Retina (tissue), 1 donor: Measurements from ENCODE around the gene QRFP.

Experiments used
- DNase-seq: peaks from one replicate; pipeline ENCODE4 v3.0.0-alpha.2; 2016

QRFP gene, protein sequence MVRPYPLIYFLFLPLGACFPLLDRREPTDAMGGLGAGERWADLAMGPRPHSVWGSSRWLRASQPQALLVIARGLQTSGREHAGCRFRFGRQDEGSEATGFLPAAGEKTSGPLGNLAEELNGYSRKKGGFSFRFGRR

DNA sequence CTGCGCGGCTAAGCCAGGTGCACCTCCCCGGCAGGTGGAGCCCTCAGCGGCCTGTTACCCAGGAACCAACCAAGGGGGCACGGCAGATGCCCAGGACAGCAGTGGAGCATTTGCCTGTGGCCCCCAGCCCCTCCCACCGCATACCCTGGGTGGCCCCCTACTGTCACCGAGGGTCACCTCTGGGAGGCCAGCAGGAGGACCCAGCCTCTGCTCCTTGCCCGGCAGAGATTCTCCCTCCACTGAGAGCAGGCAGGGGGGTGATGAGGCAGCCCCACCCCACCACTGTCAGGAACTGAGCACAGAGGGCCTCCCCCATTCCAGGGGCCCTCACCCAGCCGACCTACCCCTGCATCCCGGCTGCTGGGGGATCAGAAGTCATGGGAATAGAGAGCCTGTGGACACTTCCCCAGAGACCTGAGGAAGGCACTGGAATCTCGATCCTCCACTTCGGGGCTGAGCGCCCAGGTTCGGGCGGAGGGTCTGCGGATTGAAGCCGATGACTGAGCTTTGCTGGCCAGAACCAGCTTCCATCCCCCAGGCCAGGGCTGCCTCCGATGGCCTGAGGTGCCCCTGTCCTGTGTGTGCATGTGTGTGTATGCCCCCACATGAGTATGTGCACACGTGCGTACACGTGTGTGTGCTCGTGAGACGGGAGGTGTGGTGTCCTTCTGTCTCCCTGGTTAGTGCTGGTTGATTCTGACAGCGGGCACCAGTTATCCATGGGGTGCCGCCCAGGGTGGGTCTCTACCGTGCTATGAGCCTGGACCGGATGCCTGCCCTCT, at the start of gene QRFP:
QRFP (minus strand) TSS at position 580 of the 782 bp plus-strand sequence. CDS start 2,974 bp downstream, outside the sequence.
- no peak for DNase-seq

DNA sequence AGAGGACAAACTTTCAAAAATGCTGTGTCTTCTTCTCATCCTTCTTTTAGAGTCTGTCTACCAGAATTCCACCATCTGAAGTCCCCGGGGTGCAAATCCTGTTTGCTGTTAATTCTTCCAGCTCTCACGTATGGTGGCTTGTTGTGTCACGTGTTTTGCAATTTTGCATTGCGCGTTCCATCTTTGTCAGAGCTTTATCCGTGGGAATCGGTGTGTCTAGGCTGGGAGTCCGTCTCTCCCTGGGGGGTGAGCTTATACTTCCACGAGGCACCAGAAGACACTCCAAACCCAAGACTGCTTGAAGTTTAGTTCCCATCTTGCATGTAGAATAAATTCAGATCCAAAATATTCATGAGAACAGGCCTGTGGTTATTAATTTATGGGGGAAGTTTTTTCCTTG, 48.6 kb upstream of the QRFP start:
- DNase-seq: no peak

DNA sequence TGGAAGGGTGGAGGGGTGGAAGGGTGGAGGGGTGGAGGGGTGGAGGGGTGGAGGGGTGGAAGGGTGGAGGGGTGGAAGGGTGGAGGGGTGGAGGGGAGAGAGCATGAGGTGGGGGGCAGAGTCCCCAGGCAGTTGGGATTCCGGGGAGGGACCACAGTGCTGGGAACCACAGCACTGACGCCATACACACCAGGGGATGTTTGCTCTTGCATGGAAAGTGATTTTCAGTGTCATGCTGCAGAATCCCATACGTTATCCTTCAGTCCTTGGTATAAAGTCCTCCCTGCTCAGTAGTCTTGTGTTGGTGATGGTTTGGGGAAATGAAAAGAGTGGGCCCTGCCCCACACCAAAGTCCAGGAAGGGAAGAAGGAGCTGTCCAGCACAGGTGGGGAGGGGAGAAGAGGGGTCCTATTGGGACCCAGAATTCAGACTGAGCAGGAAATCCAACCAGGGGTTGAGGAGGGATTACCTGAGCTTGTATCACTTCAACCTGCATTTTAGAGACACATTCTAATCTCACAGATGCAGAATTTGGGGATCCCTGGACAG, 48.0 kb upstream of the QRFP start:
- no peak for DNase-seq

DNA sequence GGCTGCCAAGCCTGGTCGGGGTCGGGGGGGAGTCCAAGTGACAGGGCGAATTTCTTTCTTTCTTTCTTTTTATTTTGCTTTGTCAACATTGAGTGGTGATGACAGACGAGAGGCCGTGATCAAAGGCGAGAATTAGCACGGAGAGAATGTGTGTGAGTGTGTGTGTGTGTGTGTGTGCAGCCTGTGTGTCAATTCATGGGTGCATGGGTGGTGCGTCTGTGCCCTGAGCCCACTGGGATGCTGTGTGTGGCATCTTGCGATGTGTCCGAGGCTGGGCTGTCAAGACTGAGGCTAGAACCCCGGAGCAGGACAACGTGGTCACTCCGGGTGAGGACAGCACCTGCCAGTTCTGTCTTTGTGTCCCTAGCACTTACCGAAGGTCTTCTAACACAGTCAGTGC, 47.2 kb upstream of the QRFP start:
- peak; percentile 68 for DNase-seq

DNA sequence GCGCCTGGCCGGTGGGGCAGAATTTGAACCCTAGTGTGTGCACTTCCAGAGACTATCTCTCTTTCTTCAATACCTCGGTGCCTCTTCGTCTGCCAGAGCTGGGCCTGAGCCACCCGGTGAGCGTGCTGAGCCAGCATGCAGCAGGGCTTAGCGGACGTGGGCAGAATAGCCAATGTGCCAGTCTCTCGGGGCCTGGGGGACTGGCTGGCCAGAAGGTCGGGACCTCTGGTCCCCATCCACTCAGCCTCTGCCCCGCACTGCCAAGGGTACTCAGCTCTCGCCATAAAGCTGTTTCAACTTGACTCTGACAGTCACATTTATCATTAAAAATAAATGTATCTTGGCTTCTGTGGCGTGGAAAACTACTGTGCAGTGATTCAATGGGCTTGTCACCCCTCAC, 46.6 kb upstream of the QRFP start:
- DNase-seq: no peak

DNA sequence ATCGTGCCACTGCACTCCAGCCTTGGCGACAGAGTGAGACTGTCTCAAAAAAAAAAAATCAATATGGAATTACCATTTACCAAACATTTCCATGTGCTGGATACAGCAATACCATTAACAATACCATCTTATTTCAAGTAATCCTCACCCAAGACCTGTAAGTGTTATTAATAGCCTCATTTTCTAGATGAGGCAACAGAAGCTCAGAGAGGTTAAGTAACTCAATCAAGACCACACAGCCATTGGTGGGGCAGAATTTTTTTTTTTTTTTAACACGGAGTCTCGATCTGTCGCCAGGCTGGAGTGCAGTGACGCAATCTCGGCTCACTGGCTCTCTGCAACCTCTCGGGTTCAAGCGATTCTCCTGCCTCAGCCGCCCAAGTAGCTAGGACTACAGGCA, 46.1 kb upstream of the QRFP start:
- DNase-seq: no peak

- no peak for DNase-seq
Observed at GRCh38 chr9:130942084-130942483, 45.5 kb upstream of the QRFP start.

GRCh38 chr9:130940693-130941576, 44.3 kb upstream of the QRFP start:
- DNase-seq: peak; percentile 86

DNA sequence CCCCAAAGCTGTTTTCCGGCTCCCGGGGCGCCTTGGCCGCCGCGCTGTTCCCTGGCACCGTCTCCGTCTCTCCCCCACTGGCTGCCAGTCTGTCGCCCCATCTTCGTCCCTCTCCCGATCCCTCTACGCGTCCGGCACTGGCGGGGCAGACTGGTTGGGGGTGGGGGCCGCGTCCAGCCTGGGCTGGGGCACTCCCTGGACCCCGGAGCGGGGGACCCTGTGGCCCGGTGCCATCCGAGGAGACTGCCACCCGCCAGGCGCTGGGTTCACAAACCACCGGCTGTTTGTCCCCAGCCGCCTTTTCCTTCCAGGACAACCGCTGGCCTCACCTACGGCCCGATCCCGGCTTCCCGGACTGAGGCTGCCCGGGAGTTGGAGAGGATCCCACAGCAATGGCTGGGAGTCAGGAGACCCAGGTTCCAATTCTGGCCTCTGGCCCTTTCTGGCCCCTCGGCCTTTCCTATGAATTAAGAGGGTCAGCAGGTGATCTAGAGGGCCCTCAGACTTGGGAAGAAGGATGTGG, 43.5 kb upstream of the QRFP start:
- DNase-seq: no peak

DNA sequence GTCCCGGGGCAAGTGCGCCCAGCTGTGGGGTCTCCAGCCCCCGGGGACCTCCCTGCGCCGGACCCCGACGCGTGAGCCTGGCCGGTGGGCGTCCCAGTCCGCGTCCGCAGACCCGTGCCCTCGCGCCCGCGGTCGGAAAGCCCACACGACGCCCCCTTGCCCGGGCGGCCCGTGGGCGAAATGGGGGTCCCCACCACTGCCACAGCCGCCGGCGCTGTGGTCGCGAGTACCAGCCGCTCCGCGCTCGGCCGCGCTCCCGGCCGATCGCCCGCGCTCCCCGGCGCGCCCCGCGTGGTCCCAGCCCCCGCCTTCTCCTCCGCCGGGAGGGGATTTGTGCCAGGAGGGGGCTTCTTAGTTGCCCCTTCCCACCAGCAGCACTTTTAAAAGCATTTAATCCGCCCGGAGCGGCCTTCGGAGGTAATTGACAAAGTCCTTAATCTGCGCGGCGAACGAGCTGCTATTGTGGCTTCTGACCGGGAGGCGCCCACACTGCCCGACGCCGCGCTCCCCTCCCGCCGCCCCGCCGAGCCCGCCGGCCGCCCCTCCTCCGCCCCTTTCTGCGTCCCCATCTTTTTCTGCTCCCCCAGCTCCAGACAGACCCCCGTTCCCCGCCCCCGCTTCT, 42.9 kb upstream of the QRFP start:
- peak; percentile 69 for DNase-seq

GRCh38 chr9:130938652-130939404, 42.2 kb upstream of the QRFP start, which contains the start of gene FIBCD1:
Gene FIBCD1, minus strand, starts transcription at chr9:130939247. Its CDS starts 640 bp downstream, at chr9:130938607.
- peak; percentile 84 for DNase-seq

DNA sequence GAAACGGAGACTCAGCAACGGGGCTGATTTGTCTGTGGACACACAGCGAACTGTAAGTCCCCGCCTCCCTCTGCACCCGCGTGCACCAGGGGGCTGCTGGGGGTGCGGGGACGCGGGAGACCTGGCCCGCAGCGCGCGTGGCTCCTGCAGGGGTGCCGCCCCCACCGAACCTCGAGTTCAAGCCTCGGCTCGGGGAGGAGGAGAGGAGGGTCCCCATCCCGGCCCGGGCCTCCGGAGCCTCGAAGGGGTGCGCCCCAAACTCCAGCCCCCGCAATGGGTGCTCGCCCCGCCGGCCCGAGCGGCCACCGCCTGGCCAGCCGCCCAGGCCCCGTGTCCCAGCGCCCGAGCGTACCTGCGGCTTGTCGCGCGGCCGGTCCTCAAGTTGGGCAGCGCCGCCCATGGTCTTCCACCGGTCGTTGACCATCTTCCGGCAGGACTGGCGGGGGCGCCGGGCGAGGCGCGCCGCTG, 41.6 kb upstream of the QRFP start:
- DNase-seq: no peak

DNA sequence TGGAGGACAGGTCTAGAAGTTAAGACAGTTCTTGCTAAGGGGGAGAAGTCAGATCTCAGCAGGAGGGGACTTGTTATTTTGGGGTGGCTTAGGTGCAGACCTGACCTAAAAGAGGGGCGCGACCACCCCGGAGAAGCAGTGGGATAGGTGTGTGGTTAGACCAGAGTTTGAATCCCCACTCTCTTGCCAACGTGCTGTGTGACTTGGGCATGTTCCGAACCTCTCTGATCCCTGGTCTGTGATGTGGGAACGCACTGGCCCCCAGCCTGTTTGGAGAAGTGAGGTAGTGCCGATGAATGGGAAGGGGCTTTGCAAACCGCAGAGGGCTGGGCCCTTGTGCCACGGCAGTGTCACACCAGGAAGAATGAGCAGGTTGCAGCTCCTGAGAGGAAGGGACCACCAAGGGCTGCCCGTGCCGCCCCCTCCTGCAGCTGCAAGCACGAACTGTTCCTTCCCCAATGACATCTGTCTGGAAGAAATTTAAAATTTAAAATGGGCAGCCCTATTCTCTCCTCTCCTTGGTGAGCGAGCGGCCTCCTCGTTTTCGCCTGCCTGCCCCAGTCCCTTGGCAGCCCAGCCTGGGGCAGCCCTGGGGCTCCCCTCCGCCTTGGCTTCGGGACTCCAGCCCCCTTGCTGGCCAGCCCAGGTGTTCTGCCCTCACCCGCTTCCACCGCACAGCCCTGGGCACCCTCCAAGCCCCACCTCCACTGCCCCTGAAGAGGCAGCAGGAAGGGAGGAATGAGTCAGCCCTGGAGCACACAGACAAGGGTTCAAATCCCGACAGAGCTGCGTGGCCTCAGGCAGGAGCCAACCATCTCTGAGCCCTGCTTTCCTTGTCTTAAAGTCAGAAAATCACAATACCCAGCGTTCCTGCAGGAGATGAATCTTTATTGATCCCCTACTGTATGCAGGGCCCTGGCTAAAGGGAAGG, 40.8 kb upstream of the QRFP start:
- no peak for DNase-seq

GRCh38 chr9:130936285-130937117, 39.9 kb upstream of the QRFP start:
- peak; percentile 65 for DNase-seq

DNA sequence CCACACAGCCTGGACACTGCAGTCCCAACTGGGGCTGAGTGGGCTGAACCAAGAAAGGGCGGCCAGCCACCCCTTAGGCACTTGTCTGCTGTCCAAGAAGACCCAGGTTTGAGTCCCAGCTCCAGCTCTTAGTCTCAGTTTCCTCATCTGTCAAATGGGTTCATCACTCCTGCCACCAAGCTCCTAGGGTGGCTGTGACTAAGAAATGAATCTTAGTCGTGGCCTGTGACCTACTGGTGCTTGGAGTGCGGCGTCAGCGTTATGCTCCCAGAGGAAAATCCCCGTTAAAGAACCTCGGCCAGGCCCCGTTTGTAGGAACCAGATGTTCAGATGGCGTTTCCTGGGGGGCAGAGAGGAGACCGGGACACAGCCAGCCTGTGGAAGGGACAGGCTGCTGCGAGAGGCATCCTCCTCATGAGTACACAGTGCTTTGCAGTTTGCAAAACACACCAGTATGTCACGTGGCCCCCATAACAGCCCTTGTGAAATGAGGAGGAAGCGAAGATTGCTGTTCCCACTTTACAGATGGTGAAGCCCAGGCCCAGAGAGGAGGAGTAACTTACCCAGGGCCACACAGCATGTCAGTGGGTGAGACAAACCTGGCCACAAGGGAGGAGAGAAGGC, 39.1 kb upstream of the QRFP start:
- no peak for DNase-seq

DNA sequence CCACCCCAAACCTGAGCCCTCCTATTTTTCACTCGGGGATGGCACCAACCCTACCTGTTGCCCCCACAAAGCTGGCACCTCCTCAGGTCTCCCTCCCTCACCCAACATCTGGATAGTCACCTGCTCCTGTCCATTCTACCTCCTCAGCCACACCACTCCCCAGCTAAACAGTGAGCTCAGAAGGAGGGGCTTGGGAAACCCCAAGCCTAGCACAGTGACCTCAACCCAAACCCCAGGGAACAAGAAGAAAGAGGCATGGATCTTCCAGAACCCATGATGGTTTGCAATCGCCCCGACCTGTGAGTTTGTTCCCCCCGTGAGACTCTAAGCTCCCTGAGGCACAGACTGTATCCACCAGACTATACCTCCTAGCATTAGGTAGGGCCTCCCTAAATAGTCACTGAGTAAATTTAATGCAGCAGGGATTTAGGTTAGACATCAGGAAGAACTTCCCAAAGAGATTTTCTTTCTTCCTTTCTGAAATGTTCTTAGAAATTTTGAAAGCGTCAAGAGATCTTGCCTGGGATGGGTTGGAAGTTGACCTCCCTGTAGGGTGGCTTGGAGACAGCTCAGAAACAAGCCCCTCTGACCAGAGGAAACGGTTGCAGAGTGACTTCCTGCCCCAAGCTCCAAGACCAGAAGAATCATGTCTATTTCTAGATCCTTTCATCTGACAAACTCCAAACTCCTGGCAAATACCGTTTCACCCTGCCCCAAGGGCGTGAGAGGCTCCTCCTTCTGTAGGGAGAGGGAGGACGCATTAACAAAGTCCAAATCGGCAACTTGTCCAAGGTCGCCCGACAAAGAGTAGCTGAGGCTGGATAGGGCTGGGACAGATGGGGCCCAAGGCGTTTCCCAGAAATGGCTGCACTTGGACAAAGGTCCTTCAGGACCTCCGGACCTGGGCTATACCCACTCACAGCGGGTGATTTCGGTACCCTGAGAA, 38.4 kb upstream of the QRFP start:
- no peak for DNase-seq

GRCh38 chr9:130934246-130934645, 37.6 kb upstream of the QRFP start:
- no peak for DNase-seq
